Measurements from ENCODE around the gene NME3. TPM values are rescaled to one million over a fixed set of nuclear protein-coding genes. Genes with fewer than 3 reads are reported as not detected.

The NME3 gene
- total and polyA plus RNA-seq, 12 donors: 0.95 to 1,073 (median 181) TPM

DNA sequence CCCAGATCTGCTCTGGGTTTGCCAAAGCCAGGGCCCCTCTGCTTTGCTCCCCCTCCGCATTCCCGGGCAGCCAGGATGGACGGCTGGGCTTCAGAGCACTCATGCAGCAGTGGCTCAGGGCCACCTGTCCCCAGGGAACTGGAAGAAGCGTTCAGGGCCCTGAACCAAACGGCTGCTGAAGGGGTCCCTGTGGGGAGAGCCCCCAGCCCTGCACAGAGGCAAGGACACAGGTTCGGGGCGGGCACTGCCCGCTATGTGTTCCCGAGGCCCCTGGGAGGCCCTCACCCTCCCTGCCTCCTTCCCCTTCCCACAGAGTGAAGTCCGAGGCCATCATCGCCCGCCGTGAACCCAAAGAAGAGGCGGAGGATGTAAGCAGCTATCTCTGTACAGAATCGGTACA, 10.4 kb downstream of the NME3 start:
- WGBS, 4 donors: 88 to 97% (median 89%) methylated on average over 11 to 15 of the region's 15 CpGs
- peaks cover 0 to 63% of the 10 kb centered on the region in 2 donors for H3K36me3 ChIP-seq (replicated peaks in 1 of 2)

GRCh38 chr16:1759511-1759910, 11.8 kb downstream of the NME3 start:
- 94 to 98% (median 95%) methylated on average over 10 to 21 of the region's 21 CpGs for WGBS, 4 donors
- intact Hi-C loops (cut with DNase I): no loop called here

More for the DNA sequence above, 10.4 kb downstream of the NME3 start:
- no peak for DNase-seq
- Histone ChIP-seq H3K4me3 (no peak overlapping the region), H3K9me3 (replicated peaks in 1 of 3) (no peaks in the 10 kb centered on the region), H3K27ac (no peak overlapping the region), H3K4me1 (replicated peaks in 1 of 2) (no peaks in the 10 kb centered on the region), H3K27me3 (no peaks in the 10 kb centered on the region)
- TF ChIP-seq POLR2A (IDR thresholded peaks at IDR 0.05): no peak
- TF ChIP-seq CTCF (IDR thresholded peaks at IDR 0.05): no peak
- intact Hi-C loops (cut with DNase I): no loop called here

DNA sequence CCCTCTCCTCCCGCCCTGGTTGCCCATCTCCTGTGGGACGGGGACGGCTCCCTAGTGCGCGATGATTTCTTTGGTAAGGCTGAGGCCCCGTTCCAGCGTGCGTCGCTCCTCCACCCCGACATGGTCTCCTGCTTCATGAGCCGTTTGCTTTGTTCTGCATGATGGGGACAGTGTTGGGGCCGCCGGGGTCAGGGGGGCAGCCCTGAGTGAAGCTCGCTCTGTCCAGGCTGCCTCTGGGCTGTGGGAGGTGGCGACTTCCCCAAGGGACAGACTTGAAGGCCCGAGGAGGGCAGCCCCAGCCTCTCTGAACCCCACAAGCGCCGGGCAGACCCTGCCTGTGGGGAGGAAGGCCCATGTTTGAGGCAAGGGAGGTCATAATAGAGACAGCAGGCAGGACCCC, 12.4 kb downstream of the NME3 start:
- no peak for DNase-seq
- WGBS, 4 donors: 91 to 96% (median 94%) methylated on average over 15 to 18 of the region's 18 CpGs
- Histone ChIP-seq H3K27me3 (no peaks in the 10 kb centered on the region), H3K9me3 (replicated peaks in 1 of 3) (no peaks in the 10 kb centered on the region), H3K4me1 (replicated peaks in 1 of 2) (no peaks in the 10 kb centered on the region), H3K4me3 (no peak overlapping the region), H3K36me3 (replicated peaks in 1 of 2) (peaks cover 0 to 47% of the 10 kb centered on the region in 2 donors), H3K27ac (no peak overlapping the region)
- TF ChIP-seq CTCF (IDR thresholded peaks at IDR 0.05) (no peak), POLR2A (IDR thresholded peaks at IDR 0.05) (no peak)
- intact Hi-C loops (cut with DNase I): no loop called here

More at GRCh38 chr16:1759511-1759910, 11.8 kb downstream of the NME3 start:
- no peak for DNase-seq
- Histone ChIP-seq H3K9me3 (replicated peaks in 1 of 3) (no peaks in the 10 kb centered on the region), H3K27me3 (no peaks in the 10 kb centered on the region), H3K36me3 (replicated peaks in 1 of 2) (peaks cover 0 to 53% of the 10 kb centered on the region in 2 donors), H3K27ac (no peak overlapping the region), H3K4me3 (no peak overlapping the region), H3K4me1 (replicated peaks in 1 of 2) (no peaks in the 10 kb centered on the region)
- TF ChIP-seq POLR2A (IDR thresholded peaks at IDR 0.05): no peak
- no peak for TF ChIP-seq CTCF (IDR thresholded peaks at IDR 0.05)

- intact Hi-C loops (cut with DNase I): no loop called here
- Histone ChIP-seq H3K4me3 (no peak overlapping the region), H3K36me3 (replicated peaks in 1 of 2) (peaks cover 0 to 43% of the 10 kb centered on the region in 2 donors), H3K9me3 (replicated peaks in 1 of 3) (no peaks in the 10 kb centered on the region), H3K27me3 (no peaks in the 10 kb centered on the region), H3K4me1 (replicated peaks in 1 of 2) (no peaks in the 10 kb centered on the region), H3K27ac (no peak overlapping the region)
- TF ChIP-seq POLR2A (IDR thresholded peaks at IDR 0.05) (no peak), CTCF (IDR thresholded peaks at IDR 0.05) (no peak)
- WGBS, 4 donors: 90 to 96% (median 94%) methylated on average over 23 to 37 of the region's 37 CpGs
- DNase-seq: no peak
Observed at GRCh38 chr16:1757714-1758461, 13.5 kb downstream of the NME3 start.
